ENCODE results near the gene UTP25.
A peak's percentile ranks its signal among the peaks of the same experiment; 100 is the strongest.

Gene UTP25

GRCh38 chr1:209827384-209828262, at the start of gene UTP25:
Gene UTP25, plus strand, starts transcription at chr1:209827972. Its CDS starts 92 bp downstream, at chr1:209828064.
- peak; percentile 85 for TF ChIP-seq CTCF (IDR thresholded peaks at IDR 0.05; ENCODE audit: low read length, missing control alignments)
- DNase-seq (ENCODE audit: low read depth) = peak; percentile 99
- peak within 1 kb of the TSS; percentile 97 for H3K4me3 ChIP-seq (replicated peaks; ENCODE audit: low read depth, low read length)

- DNase-seq (ENCODE audit: low read depth) = no peak
- no peak overlapping the region for H3K4me3 ChIP-seq (replicated peaks; ENCODE audit: low read depth, low read length)
- no peak for TF ChIP-seq CTCF (IDR thresholded peaks at IDR 0.05; ENCODE audit: low read length, missing control alignments)
Observed at GRCh38 chr1:209778102-209778501, 49.7 kb upstream of the UTP25 start.

- no peak for TF ChIP-seq CTCF (IDR thresholded peaks at IDR 0.05; ENCODE audit: low read length, missing control alignments)
- DNase-seq (ENCODE audit: low read depth) = no peak
- H3K4me3 ChIP-seq (replicated peaks; ENCODE audit: low read depth, low read length) = no peak overlapping the region
Observed at GRCh38 chr1:209780268-209780667, 47.5 kb upstream of the UTP25 start.

- peak overlapping the region; percentile 92 for H3K4me3 ChIP-seq (replicated peaks; ENCODE audit: low read depth, low read length)
- no peak for DNase-seq (ENCODE audit: low read depth)
- TF ChIP-seq CTCF (IDR thresholded peaks at IDR 0.05; ENCODE audit: low read length, missing control alignments) = no peak
Observed at GRCh38 chr1:209783386-209783785, 44.4 kb upstream of the UTP25 start.

- no peak for TF ChIP-seq CTCF (IDR thresholded peaks at IDR 0.05; ENCODE audit: low read length, missing control alignments)
Observed at GRCh38 chr1:209784265-209785169, 43.3 kb upstream of the UTP25 start, which contains the start of gene C1orf74. Gene C1orf74, minus strand, starts transcription at chr1:209784559. Its CDS starts 925 bp downstream, at chr1:209783634.

GRCh38 chr1:209785592-209785991, 42.2 kb upstream of the UTP25 start:
- no peak overlapping the region for H3K4me3 ChIP-seq (replicated peaks; ENCODE audit: low read depth, low read length)
- TF ChIP-seq CTCF (IDR thresholded peaks at IDR 0.05; ENCODE audit: low read length, missing control alignments) = no peak
- no peak for DNase-seq (ENCODE audit: low read depth)

More at GRCh38 chr1:209784265-209785169, 43.3 kb upstream of the UTP25 start, which contains the start of gene C1orf74:
- peak within 1 kb of the TSS; percentile 92 for H3K4me3 ChIP-seq (replicated peaks; ENCODE audit: low read depth, low read length)
- peak; percentile 98 for DNase-seq (ENCODE audit: low read depth)
